HCT116 (cell line): ENCODE measurements around the gene MGST1. TPM values are rescaled to one million over a fixed set of nuclear protein-coding genes. Genes with fewer than 3 reads are reported as not detected.

Source experiments
- ATAC-seq: fragments of 200-7000 bp; cut with Tn5 transposase; 2 replicates; pipeline ENCODE4 v1.9.1; 2020; ENCODE audit warnings: mild to moderate bottlenecking, moderate library complexity
- BruUV-seq: library from RNA; stranded (reverse); fragments of 400-500 nt; replicated peaks from 2 replicates; lab custom pipeline; 2021; lab: Mats Ljungman, UMichigan
- CTCF ChIA-PET: fragments of 300-600 bp; sonication (Branson Sonifier 250); formaldehyde crosslinking; loops from one replicate; lab custom pipeline; 2021; ENCODE audit warnings: antibody characterized with exemption; lab: Charles Lee
- POLR2A ChIA-PET: fragments of 300-600, 350-600 bp; sonication (Branson Sonifier 250); formaldehyde crosslinking; loops from one replicate; lab custom pipeline; 2021; ENCODE audit warnings: antibody characterized with exemption; lab: Charles Lee
- RAD21 ChIA-PET, 2 experiments: fragments of 300-600 bp; sonication (Branson Sonifier 250); formaldehyde crosslinking; loops; one replicate each; lab custom pipeline; 2023; ENCODE audit warnings: low total read pairs in 2 of 2; ENCODE audit not compliant: uncharacterized antibody in 2 of 2, unreplicated experiment in 2 of 2, low non-redundant PET in 1 of 2; lab: Charles Lee
- DNase-seq: peaks from one replicate; pipeline ENCODE4 v3.0.0-alpha.2; 2010; ENCODE audit warnings: low read depth, low spot score
- H2AFZ ChIP-seq: fragments of 200-600 bp; shearing (Covaris generic), sonication (generic); 2 replicates; pipeline ENCODE4 v1.6.1; 2017; ENCODE audit warnings: low read depth, mixed run types, mixed read lengths, antibody characterized with exemption, low read length; ENCODE audit not compliant: poor library complexity, severe bottlenecking
- H3K27ac ChIP-seq: 2 replicates; pipeline ENCODE4 v1.5.1; 2012; ENCODE audit warnings: low read depth, low read length
- H3K27me3 ChIP-seq: fragments of 200-600 bp; sonication (generic); 2 replicates; pipeline ENCODE4 v1.6.1; 2016; ENCODE audit warnings: mixed run types, low read length, mixed read lengths; ENCODE audit not compliant: insufficient read depth
- H3K36me3 ChIP-seq, 2 experiments: fragments of 200-500 bp in 1 of 2; fragments of 200-600 bp in 1 of 2; sonication (Bioruptor generic) in 1 of 2; sonication (generic) in 1 of 2; 2 replicates each; pipeline versions ENCODE4 v1.5.1 to v1.6.1; 2014 to 2016; ENCODE audit warnings: low read length in 2 of 2, inconsistent platforms in 1 of 2, mixed read lengths in 1 of 2, mixed run types in 1 of 2; ENCODE audit not compliant: insufficient read depth in 2 of 2, control insufficient read depth in 1 of 2
- H3K4me1 ChIP-seq, 2 experiments: fragments of 200-600 bp in 1 of 2; sonication (generic) in 1 of 2; 2 replicates each; pipeline versions ENCODE4 v1.5.1 to v1.6.1; 2012 to 2017; ENCODE audit warnings: low read length in 2 of 2, inconsistent platforms in 1 of 2, mild to moderate bottlenecking in 1 of 2, mixed read lengths in 1 of 2, mixed run types in 1 of 2, moderate library complexity in 1 of 2; ENCODE audit not compliant: insufficient read depth in 2 of 2, control insufficient read depth in 1 of 2
- H3K4me2 ChIP-seq: fragments of 200-600 bp; sonication (generic); 2 replicates; pipeline ENCODE4 v1.6.1; 2017; ENCODE audit warnings: mixed run types, low read length, mixed read lengths
- H3K4me3 ChIP-seq, 2 experiments: fragments of 200-600 bp in 1 of 2; sonication (generic) in 1 of 2; replicated peaks in 1 of 2; 2 replicates each; pipeline ENCODE4 v1.5.1; 2011 to 2016; ENCODE audit warnings: low read length in 2 of 2, control low read depth in 1 of 2, low read depth in 1 of 2, mild to moderate bottlenecking in 1 of 2, mixed read lengths in 1 of 2, mixed run types in 1 of 2
- H3K79me2 ChIP-seq: fragments of 200-600 bp; sonication (generic); 2 replicates; pipeline ENCODE4 v1.6.1; 2017; ENCODE audit warnings: mild to moderate bottlenecking, mixed run types, low read length, moderate library complexity, mixed read lengths; ENCODE audit not compliant: insufficient read depth
- H3K9ac ChIP-seq: fragments of 200-600 bp; sonication (generic); 2 replicates; pipeline ENCODE4 v1.6.1; 2016; ENCODE audit warnings: low read length, mixed read lengths
- H3K9me2 ChIP-seq: fragments of 200-600 bp; sonication (generic), shearing (Covaris generic); 2 replicates; pipeline ENCODE4 v1.6.1; 2017; ENCODE audit warnings: mixed run types, mild to moderate bottlenecking, moderate library complexity; ENCODE audit not compliant: insufficient read depth
- H3K9me3 ChIP-seq, 2 experiments: fragments of 200-500 bp in 1 of 2; fragments of 200-600 bp in 1 of 2; sonication (Bioruptor generic) in 1 of 2; sonication (generic) in 1 of 2; 2 replicates each; pipeline ENCODE4 v1.6.1; 2014 to 2017; ENCODE audit warnings: low read length in 2 of 2, mixed read lengths in 2 of 2, inconsistent platforms in 1 of 2, low read depth in 1 of 2, mild to moderate bottlenecking in 1 of 2, mixed run types in 1 of 2, moderate library complexity in 1 of 2; ENCODE audit not compliant: control insufficient read depth in 1 of 2, insufficient read depth in 1 of 2
- H4K20me1 ChIP-seq: fragments of 200-600 bp; sonication (generic), shearing (Covaris generic); 2 replicates; pipeline ENCODE4 v1.6.1; 2017; ENCODE audit warnings: mixed run types, mild to moderate bottlenecking, moderate library complexity; ENCODE audit not compliant: insufficient read depth
- CBX3 ChIP-seq: IDR thresholded peaks from 2 replicates; pipeline ENCODE4 v1.6.1; 2012; ENCODE audit warnings: low read depth
- CEBPB ChIP-seq: IDR thresholded peaks from 2 replicates; pipeline ENCODE4 v1.6.1; 2012; ENCODE audit warnings: low read depth
- EGR1 ChIP-seq: IDR thresholded peaks from 2 replicates; pipeline ENCODE4 v1.6.1; 2012; ENCODE audit warnings: low read depth
- ELF1 ChIP-seq: IDR thresholded peaks from 2 replicates; pipeline ENCODE4 v1.6.1; 2012; ENCODE audit warnings: low read depth, borderline replicate concordance
- EZH2 ChIP-seq: fragments of 200-600 bp; sonication (generic); IDR thresholded peaks from 2 replicates; pipeline ENCODE4 v1.6.1; 2017; ENCODE audit warnings: antibody characterized with exemption, mixed run types
- FOSL1 ChIP-seq: IDR thresholded peaks from 2 replicates; pipeline ENCODE4 v1.6.1; 2012; ENCODE audit warnings: low read depth
- MAX ChIP-seq: IDR thresholded peaks from 2 replicates; pipeline ENCODE4 v1.6.1; 2012
- POLR2AphosphoS5 ChIP-seq: IDR thresholded peaks from 2 replicates; pipeline ENCODE4 v1.6.1; 2011; ENCODE audit warnings: mild to moderate bottlenecking, low read depth, low read length, moderate library complexity
- REST ChIP-seq: IDR thresholded peaks from 2 replicates; pipeline ENCODE4 v1.6.1; 2012; ENCODE audit warnings: low read depth
- SRF ChIP-seq: IDR thresholded peaks from 2 replicates; pipeline ENCODE4 v1.6.1; 2012; ENCODE audit warnings: low read depth
- TCF7L2 ChIP-seq: IDR thresholded peaks from 2 replicates; pipeline ENCODE4 v1.7.0; 2011; ENCODE audit warnings: borderline replicate concordance, inconsistent platforms; ENCODE audit not compliant: insufficient read depth, insufficient read length; ENCODE audit errors: extremely low read depth
- ZFX ChIP-seq: fragments of 450-650 bp; IDR thresholded peaks from 2 replicates; pipeline ENCODE4 v1.6.1; 2017
- intact Hi-C: fragments of 100-400 bp; cut with micrococcal nuclease; formaldehyde crosslinking; loops from 2 replicates; pipeline ENCODE4 v1.10.0; 2022
- total RNA-seq: library from RNA; stranded (reverse); gene quantifications from one replicate; pipeline ENCODE4 v1.2.1, GENCODE V29; 2021; ENCODE audit not compliant: unreplicated experiment

MGST1 gene
- total RNA-seq, 1 experiment from 2014 or later = 111 TPM

GRCh38 chr12:16407346-16407745, 59.9 kb downstream of the MGST1 start:
- TF ChIP-seq ELF1 = no peak
- no peak for TF ChIP-seq ZFX
- no peak for TF ChIP-seq POLR2AphosphoS5
- no peak for TF ChIP-seq EGR1
- no peak for TF ChIP-seq EZH2
- no peak for TF ChIP-seq CEBPB
- no peak for TF ChIP-seq FOSL1
- TF ChIP-seq SRF = no peak
- TF ChIP-seq REST = no peak
- TF ChIP-seq CBX3 = no peak
- TF ChIP-seq TCF7L2 = no peak
- no peak for TF ChIP-seq MAX
- TF ChIP-seq, all 23 proteins: peak for 0
- Histone ChIP-seq H3K4me3 (no peak overlapping the region), H3K36me3 (no peaks in the 10 kb centered on the region), H2AFZ (no peak overlapping the region), H3K27ac (no peak overlapping the region), H3K9ac (no peak overlapping the region), H3K4me1 (no peaks in the 10 kb centered on the region), H3K9me2 (no peaks in the 10 kb centered on the region), H4K20me1 (no peaks in the 10 kb centered on the region; the same call in 1 of the 2 replicates), H3K27me3 (no peaks in the 10 kb centered on the region), H3K79me2 (no peaks in the 10 kb centered on the region), H3K9me3 (no peaks in the 10 kb centered on the region), H3K4me2 (no peak overlapping the region)
- intact Hi-C loops = no loop called here
- BruUV-seq = no TSS peak
- ChIA-PET CTCF (no interaction called here), POLR2A (no interaction called here), RAD21 (no interaction called here)
- DNase-seq (no peak), ATAC-seq (no peak)

Other genes with a start within 250 kb of the MGST1 start
- not detected for gene SLC15A5, start 70.0 kb upstream of the MGST1 start, total RNA-seq